K562 (cell line): ENCODE measurements around the gene GJB2. TPM values are rescaled to one million over a fixed set of nuclear protein-coding genes. Genes with fewer than 3 reads are reported as not detected.

Experiments
- CLOCK ChIP-seq: fragments of 250-450 bp; sonication (Bioruptor Pico); IDR thresholded peaks from 2 replicates; pipeline ENCODE4 v1.4.0; 2020; ENCODE audit warnings: mild to moderate bottlenecking, moderate library complexity, borderline replicate concordance
- DACH1 ChIP-seq: fragments of 450-650 bp; IDR thresholded peaks from 2 replicates; pipeline ENCODE4 v1.6.1; 2018; ENCODE audit not compliant: partially characterized antibody
- ESRRA ChIP-seq: fragments of 450-650 bp; IDR thresholded peaks from 2 replicates; pipeline ENCODE4 v1.6.1; 2014; ENCODE audit warnings: low read depth, mild to moderate bottlenecking, moderate library complexity, borderline replicate concordance
- FIP1L1 ChIP-seq: fragments of 200-400 bp; formaldehyde crosslinking; IDR thresholded peaks from 2 replicates; pipeline ENCODE4 v1.6.1; 2018; ENCODE audit warnings: mild to moderate bottlenecking, low read depth, low read length; ENCODE audit not compliant: poor library complexity, severe bottlenecking
- FOSL1 ChIP-seq: fragments of 200-800 bp; sonication (Bioruptor generic); conservative IDR thresholded peaks from 2 replicates; pipeline ENCODE4 v1.6.1; 2016; ENCODE audit warnings: missing genetic modification characterization, missing compliant biosample characterization
- L3MBTL2 ChIP-seq: fragments of 450-650 bp; IDR thresholded peaks from 2 replicates; pipeline ENCODE4 v1.6.1; 2016; ENCODE audit warnings: mild to moderate bottlenecking, moderate library complexity
- polyA plus RNA-seq, 8 experiments: library from polyadenylated mRNA; depleted of rRNA in 4 of 8; stranded (reverse) in 5 of 8; unstranded in 3 of 8; fragments of >200 nt; fragmentation: Nextera tagmentation in 2 of 8; fragmentation: Illumina TruSeq in 1 of 8; extraction: Ambion mirVana in 2 of 8; extraction: Trizol in 1 of 8; gene quantifications; 2 replicates each; pipeline versions ENCODE4 v1.2.1 to v1.2.3, GENCODE V29; 2011 to 2014; ENCODE audit warnings: inconsistent platforms in 1 of 8, missing spikeins in 1 of 8
- total RNA-seq, 7 experiments: library from RNA; depleted of rRNA in 6 of 7; stranded (reverse); fragments of >200 nt in 6 of 7; fragmentation: Illumina TruSeq in 2 of 7; extraction: Trizol in 2 of 7; gene quantifications; 2 replicates each; pipeline versions ENCODE4 v1.2.1 to v1.2.3, GENCODE V29; 2011 to 2021; ENCODE audit warnings: low replicate concordance in 1 of 7
- TF ChIP-seq, protein P1 (sequence below): fragments of 200-600 bp; sonication (generic); IDR thresholded peaks from one replicate; pipeline ENCODE4 v1.6.1; 2012; ENCODE audit warnings: mild to moderate bottlenecking, low read depth, low read length, inconsistent platforms
- TF ChIP-seq, protein P2 (sequence below): fragments of 450-650 bp; IDR thresholded peaks from 2 replicates; pipeline ENCODE4 v1.6.1; 2017; ENCODE audit warnings: mild to moderate bottlenecking, moderate library complexity

GJB2 gene
- total and polyA plus RNA-seq, 9 of the 15 experiments (the other 6 are each of a cell fraction or from before 2014, with no cell fraction given), result not detected

GRCh38 chr13:20188667-20189553, 3.8 kb downstream of the GJB2 start (continued):
- TF ChIP-seq CLOCK (no peak), FIP1L1 (no peak), L3MBTL2 (peak; percentile 87), FOSL1 (no peak), DACH1 (peak; percentile 29), ESRRA (0 out of 2 replicates have a peak, but pooled peaks have one; percentile 32)
- TF ChIP-seq, protein P1, sequence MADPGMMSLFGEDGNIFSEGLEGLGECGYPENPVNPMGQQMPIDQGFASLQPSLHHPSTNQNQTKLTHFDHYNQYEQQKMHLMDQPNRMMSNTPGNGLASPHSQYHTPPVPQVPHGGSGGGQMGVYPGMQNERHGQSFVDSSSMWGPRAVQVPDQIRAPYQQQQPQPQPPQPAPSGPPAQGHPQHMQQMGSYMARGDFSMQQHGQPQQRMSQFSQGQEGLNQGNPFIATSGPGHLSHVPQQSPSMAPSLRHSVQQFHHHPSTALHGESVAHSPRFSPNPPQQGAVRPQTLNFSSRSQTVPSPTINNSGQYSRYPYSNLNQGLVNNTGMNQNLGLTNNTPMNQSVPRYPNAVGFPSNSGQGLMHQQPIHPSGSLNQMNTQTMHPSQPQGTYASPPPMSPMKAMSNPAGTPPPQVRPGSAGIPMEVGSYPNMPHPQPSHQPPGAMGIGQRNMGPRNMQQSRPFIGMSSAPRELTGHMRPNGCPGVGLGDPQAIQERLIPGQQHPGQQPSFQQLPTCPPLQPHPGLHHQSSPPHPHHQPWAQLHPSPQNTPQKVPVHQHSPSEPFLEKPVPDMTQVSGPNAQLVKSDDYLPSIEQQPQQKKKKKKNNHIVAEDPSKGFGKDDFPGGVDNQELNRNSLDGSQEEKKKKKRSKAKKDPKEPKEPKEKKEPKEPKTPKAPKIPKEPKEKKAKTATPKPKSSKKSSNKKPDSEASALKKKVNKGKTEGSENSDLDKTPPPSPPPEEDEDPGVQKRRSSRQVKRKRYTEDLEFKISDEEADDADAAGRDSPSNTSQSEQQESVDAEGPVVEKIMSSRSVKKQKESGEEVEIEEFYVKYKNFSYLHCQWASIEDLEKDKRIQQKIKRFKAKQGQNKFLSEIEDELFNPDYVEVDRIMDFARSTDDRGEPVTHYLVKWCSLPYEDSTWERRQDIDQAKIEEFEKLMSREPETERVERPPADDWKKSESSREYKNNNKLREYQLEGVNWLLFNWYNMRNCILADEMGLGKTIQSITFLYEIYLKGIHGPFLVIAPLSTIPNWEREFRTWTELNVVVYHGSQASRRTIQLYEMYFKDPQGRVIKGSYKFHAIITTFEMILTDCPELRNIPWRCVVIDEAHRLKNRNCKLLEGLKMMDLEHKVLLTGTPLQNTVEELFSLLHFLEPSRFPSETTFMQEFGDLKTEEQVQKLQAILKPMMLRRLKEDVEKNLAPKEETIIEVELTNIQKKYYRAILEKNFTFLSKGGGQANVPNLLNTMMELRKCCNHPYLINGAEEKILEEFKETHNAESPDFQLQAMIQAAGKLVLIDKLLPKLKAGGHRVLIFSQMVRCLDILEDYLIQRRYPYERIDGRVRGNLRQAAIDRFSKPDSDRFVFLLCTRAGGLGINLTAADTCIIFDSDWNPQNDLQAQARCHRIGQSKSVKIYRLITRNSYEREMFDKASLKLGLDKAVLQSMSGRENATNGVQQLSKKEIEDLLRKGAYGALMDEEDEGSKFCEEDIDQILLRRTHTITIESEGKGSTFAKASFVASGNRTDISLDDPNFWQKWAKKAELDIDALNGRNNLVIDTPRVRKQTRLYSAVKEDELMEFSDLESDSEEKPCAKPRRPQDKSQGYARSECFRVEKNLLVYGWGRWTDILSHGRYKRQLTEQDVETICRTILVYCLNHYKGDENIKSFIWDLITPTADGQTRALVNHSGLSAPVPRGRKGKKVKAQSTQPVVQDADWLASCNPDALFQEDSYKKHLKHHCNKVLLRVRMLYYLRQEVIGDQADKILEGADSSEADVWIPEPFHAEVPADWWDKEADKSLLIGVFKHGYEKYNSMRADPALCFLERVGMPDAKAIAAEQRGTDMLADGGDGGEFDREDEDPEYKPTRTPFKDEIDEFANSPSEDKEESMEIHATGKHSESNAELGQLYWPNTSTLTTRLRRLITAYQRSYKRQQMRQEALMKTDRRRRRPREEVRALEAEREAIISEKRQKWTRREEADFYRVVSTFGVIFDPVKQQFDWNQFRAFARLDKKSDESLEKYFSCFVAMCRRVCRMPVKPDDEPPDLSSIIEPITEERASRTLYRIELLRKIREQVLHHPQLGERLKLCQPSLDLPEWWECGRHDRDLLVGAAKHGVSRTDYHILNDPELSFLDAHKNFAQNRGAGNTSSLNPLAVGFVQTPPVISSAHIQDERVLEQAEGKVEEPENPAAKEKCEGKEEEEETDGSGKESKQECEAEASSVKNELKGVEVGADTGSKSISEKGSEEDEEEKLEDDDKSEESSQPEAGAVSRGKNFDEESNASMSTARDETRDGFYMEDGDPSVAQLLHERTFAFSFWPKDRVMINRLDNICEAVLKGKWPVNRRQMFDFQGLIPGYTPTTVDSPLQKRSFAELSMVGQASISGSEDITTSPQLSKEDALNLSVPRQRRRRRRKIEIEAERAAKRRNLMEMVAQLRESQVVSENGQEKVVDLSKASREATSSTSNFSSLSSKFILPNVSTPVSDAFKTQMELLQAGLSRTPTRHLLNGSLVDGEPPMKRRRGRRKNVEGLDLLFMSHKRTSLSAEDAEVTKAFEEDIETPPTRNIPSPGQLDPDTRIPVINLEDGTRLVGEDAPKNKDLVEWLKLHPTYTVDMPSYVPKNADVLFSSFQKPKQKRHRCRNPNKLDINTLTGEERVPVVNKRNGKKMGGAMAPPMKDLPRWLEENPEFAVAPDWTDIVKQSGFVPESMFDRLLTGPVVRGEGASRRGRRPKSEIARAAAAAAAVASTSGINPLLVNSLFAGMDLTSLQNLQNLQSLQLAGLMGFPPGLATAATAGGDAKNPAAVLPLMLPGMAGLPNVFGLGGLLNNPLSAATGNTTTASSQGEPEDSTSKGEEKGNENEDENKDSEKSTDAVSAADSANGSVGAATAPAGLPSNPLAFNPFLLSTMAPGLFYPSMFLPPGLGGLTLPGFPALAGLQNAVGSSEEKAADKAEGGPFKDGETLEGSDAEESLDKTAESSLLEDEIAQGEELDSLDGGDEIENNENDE, result no peak
- TF ChIP-seq, protein P2, sequence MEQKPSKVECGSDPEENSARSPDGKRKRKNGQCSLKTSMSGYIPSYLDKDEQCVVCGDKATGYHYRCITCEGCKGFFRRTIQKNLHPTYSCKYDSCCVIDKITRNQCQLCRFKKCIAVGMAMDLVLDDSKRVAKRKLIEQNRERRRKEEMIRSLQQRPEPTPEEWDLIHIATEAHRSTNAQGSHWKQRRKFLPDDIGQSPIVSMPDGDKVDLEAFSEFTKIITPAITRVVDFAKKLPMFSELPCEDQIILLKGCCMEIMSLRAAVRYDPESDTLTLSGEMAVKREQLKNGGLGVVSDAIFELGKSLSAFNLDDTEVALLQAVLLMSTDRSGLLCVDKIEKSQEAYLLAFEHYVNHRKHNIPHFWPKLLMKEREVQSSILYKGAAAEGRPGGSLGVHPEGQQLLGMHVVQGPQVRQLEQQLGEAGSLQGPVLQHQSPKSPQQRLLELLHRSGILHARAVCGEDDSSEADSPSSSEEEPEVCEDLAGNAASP, result no peak
